DMS153 (cell line): ENCODE results near the gene STIM1.
"Not testable (repeated sequence)": the region's sequence is repeated elsewhere in the genome, so short reads cannot be mapped to it uniquely, and the experiment has no call there.

Experiments used
- DNase-seq: peaks from one replicate; lab custom pipeline; 2025; lab: John Stamatoyannopoulos, UW

The STIM1 gene

DNA sequence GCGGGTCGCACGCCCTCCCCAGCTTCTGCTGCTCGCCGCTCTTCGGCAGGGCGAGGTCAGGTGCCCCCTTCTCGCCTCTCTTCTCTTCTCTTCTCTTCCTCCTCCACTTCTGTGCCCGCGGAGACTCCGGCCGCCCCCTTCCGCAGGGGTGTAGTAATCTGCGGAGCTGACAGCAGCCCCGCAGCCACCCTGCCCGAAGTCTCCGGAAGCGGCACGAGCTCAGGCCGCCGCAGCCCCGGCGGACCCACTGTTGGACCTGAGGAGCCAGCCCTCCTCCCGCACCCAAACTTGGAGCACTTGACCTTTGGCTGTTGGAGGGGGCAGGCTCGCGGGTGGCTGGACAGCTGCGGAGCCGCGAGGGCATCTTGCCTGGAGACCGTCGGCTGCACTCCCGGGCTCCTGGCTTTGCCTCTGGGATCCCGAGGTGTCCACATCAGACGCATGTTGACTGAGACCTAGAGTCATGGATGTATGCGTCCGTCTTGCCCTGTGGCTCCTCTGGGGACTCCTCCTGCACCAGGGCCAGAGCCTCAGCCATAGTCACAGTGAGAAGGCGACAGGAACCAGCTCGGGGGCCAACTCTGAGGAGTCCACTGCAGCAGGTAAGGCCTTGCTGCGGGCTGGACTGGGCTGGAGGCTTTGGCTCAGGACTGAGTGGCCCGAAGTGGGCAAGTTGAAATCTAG, 486 bp downstream of the STIM1 start:
- DNase-seq, result no peak

GRCh38 chr11:3856856-3857553, 1.5 kb downstream of the STIM1 start:
- DNase-seq, result no peak

DNA sequence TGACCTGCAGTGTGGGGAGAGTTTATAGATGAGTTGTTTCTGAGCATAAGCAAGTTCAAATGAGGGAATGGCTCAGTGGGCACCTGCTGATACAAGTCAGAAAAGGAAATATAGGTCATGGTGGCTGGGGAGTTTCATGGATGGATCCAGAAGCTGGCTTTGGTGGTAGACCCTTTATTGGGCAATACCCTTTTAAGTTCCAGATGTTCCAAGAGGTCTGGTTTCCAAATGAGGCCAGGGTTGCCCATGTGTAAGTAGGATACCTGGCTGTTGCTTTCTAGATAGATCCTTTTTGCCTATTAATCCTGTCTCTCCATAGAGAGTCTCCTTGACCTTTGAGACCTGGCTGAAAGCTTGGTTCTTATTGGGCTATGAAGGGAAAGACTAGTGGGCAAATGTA, 2.2 kb downstream of the STIM1 start:
- no peak for DNase-seq

GRCh38 chr11:3859373-3859881, 4.0 kb downstream of the STIM1 start:
- DNase-seq, result no peak

DNA sequence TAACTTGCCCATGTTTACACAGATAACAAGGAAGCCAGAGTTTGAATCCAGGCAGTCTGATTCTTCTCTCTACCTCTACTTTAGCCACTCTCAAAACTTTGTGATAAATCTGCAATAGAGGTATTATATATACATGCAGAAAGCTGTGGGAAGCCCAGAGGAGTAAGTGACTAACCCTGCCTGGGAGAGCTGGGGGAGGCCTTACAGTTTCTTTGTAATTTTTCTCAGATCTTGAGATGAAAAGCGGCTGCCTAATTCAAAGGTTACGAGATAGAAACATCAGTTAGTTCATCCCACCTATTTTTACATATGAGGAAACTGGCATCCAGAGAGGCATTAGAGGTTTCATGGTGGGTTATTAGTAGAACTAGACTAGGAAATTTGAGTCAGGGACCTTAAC, 4.9 kb downstream of the STIM1 start:
- no peak for DNase-seq

GRCh38 chr11:3860898-3861393, 5.5 kb downstream of the STIM1 start:
- DNase-seq, result not testable (repeated sequence)

GRCh38 chr11:3861683-3862082, 6.2 kb downstream of the STIM1 start:
- no peak for DNase-seq

GRCh38 chr11:3865388-3866193, 10.1 kb downstream of the STIM1 start:
- DNase-seq, result no peak

GRCh38 chr11:3866206-3866605, 10.7 kb downstream of the STIM1 start:
- no peak for DNase-seq

GRCh38 chr11:3866836-3867208, 11.4 kb downstream of the STIM1 start:
- DNase-seq, result no peak

DNA sequence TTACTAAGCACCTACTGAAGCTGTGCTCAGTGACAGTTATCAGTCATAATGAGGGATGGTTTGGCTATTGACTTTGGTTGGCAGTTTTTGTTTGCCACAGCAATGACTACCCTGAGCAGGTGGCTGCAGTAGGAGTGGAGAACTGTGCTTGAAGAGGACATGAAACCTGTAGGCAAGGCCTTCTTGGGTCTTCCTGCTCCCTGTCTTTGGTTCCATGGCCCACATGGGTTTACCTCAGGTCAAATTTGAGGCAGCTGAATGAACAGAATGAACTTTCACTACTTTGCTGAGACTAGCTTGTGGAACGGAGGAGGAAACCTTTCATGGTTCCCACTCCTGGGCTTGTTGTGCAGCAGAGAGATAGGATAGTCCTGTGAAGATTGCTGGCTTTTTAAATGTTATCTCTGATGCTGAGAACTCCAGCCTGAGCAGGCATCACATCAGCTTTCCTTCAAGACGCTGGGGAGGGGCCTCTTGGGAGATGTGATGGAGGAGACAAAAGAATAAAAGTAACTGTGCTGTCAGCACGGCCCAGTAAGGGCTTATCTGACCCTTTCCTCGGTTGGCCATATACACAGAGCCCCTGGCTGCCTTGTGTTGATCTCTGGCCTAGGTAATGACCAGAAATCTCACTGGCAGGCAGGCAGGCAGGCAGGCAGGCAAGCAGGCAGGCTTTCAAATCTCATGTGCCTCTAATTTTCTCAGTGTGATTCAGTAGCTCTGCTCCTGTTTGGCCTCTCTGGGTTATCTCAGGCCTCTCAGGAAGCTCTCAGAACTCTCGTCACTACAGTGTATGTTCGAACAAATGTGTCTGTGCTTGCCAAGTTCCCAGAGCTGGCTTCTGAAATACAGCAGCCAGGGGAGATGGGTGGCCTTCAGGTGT, 12.0 kb downstream of the STIM1 start:
- no peak for DNase-seq

- no peak for DNase-seq
These were observed 18.4 kb downstream of the STIM1 start for GRCh38 chr11:3873712-3874349.

GRCh38 chr11:3876613-3877012, 21.1 kb downstream of the STIM1 start:
- DNase-seq, result no peak

GRCh38 chr11:3877364-3878257, 22.1 kb downstream of the STIM1 start:
- DNase-seq, result no peak

GRCh38 chr11:3878258-3878584, 22.8 kb downstream of the STIM1 start:
- DNase-seq, result no peak

DNA sequence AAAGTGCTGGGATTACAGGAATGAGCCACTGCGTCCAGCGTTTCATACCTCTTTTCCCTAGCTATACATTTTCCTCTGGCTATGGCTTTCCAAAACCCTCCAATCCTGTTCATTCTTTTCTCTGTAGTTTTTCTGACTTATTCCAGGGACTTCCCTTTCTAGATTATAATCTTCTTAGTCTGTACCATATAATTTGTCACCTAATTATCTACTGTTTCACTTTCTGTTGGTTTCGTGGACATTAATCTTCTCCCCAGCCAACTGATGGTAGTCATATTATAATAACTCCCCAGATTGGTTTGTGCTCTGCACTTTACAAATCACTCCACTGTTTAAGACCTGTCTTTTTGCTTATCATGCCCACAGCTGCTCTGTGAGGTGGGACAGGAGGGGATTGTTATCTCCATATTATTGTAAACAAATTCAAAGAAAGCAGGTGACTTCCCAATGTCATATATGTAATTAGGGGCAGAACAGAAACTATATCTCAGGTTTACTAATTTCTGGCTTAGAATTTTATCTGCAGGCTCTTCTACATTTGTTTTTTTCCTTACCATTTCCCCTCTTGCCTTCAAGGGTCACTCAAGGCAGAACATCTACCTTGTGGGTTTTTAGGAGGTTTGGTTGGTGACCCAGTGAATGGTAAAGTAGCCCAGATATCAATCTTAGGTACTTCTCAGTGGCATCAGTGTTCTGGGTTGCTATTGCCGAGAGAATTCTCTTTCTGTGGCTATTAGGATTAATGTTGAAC, 23.9 kb downstream of the STIM1 start:
- DNase-seq, result no peak

GRCh38 chr11:3879967-3880542, 24.6 kb downstream of the STIM1 start:
- no peak for DNase-seq

GRCh38 chr11:3880724-3881123, 25.3 kb downstream of the STIM1 start:
- peak; percentile 20 for DNase-seq

- DNase-seq, result no peak
These were observed 27.2 kb downstream of the STIM1 start for GRCh38 chr11:3882655-3883054.
